SK-N-SH (cell line): ENCODE data around the gene MARCHF3. TPM values are rescaled to one million over a fixed set of nuclear protein-coding genes. Genes with fewer than 3 reads are reported as not detected.

ENCODE experiments used
- CTCF ChIA-PET: fragments of 300-600, 350-600 bp; formaldehyde crosslinking; extraction: SDS; loops from one replicate; lab custom pipeline; 2021; lab: Yijun Ruan, JAX
- POLR2A ChIA-PET: fragments of 350-600 bp; sonication (Branson Sonifier 250); formaldehyde crosslinking; extraction: SDS; loops from one replicate; lab custom pipeline; 2020; ENCODE audit warnings: antibody characterized with exemption, inconsistent platforms; lab: Yijun Ruan, JAX
- DNase-seq: peaks from one replicate; pipeline ENCODE4 v3.0.0; 2012
- H2AFZ ChIP-seq: fragments of 200-600 bp; sonication (generic); 2 replicates; pipeline ENCODE4 v1.8.1; 2016; ENCODE audit warnings: antibody characterized with exemption, mild to moderate bottlenecking, low read depth
- H3F3A ChIP-seq: fragments of 200-600 bp; sonication (generic); replicated peaks from 2 replicates; pipeline ENCODE3; 2016; ENCODE audit warnings: antibody characterized with exemption, mild to moderate bottlenecking; ENCODE audit not compliant: insufficient read depth
- H3K27ac ChIP-seq, 2 experiments: fragments of 200-500 bp in 1 of 2; fragments of 200-600 bp in 1 of 2; sonication (Bioruptor generic) in 1 of 2; sonication (generic), shearing (Covaris generic) in 1 of 2; 2 replicates each; pipeline versions ENCODE4 v1.5.1 to v1.6.1; 2014 to 2016; ENCODE audit warnings: low read depth in 2 of 2, inconsistent platforms in 1 of 2, low read length in 1 of 2, mild to moderate bottlenecking in 1 of 2, mixed read lengths in 1 of 2
- H3K27me3 ChIP-seq: fragments of 200-600 bp; sonication (generic), shearing (Covaris generic); 2 replicates; pipeline ENCODE4 v1.6.1; 2016; ENCODE audit warnings: mixed run types; ENCODE audit not compliant: insufficient read depth
- H3K36me3 ChIP-seq, 2 experiments: fragments of 200-500 bp in 1 of 2; fragments of 200-600 bp in 1 of 2; sonication (Bioruptor generic) in 1 of 2; sonication (generic) in 1 of 2; replicated peaks in 1 of 2; 2 replicates each; pipeline versions ENCODE3 to v1.5.1; 2014 to 2016; ENCODE audit warnings: low read length in 1 of 2, mild to moderate bottlenecking in 1 of 2; ENCODE audit not compliant: insufficient read depth in 2 of 2, control insufficient read depth in 1 of 2
- H3K4me1 ChIP-seq, 2 experiments: fragments of 200-500 bp in 1 of 2; fragments of 200-600 bp in 1 of 2; sonication (Bioruptor generic) in 1 of 2; sonication (generic), shearing (Covaris generic) in 1 of 2; 2 replicates each; pipeline versions ENCODE4 v1.5.1 to v1.6.1; 2014 to 2016; ENCODE audit warnings: low read depth in 1 of 2, low read length in 1 of 2, mixed run types in 1 of 2; ENCODE audit not compliant: insufficient read depth in 2 of 2, control insufficient read depth in 1 of 2
- H3K4me2 ChIP-seq: fragments of 200-600 bp; sonication (generic), shearing (Covaris generic); 2 replicates; pipeline ENCODE4 v1.6.1; 2017; ENCODE audit warnings: mixed run types
- H3K4me3 ChIP-seq, 2 experiments: fragments of 200-500 bp in 1 of 2; fragments of 200-600 bp in 1 of 2; sonication (Bioruptor generic) in 1 of 2; sonication (generic), shearing (Covaris generic) in 1 of 2; 2 replicates each; pipeline versions ENCODE4 v1.5.1 to v1.8.1; 2014 to 2016; ENCODE audit warnings: low read depth in 2 of 2, inconsistent platforms in 1 of 2, low read length in 1 of 2, mild to moderate bottlenecking in 1 of 2, mixed read lengths in 1 of 2, moderate library complexity in 1 of 2
- H3K79me2 ChIP-seq: fragments of 200-600 bp; sonication (generic); 2 replicates; pipeline ENCODE4 v1.8.1; 2017; ENCODE audit warnings: mild to moderate bottlenecking; ENCODE audit not compliant: insufficient read depth
- H3K9ac ChIP-seq: fragments of 200-600 bp; sonication (generic); 2 replicates; pipeline ENCODE4 v1.6.1; 2017; ENCODE audit warnings: mixed run types
- H3K9me2 ChIP-seq: fragments of 200-600 bp; sonication (generic); 2 replicates; pipeline ENCODE4 v1.6.1; 2017; ENCODE audit warnings: mixed run types
- H3K9me3 ChIP-seq: fragments of 200-600 bp; sonication (generic); 2 replicates; pipeline ENCODE4 v1.6.1; 2017; ENCODE audit warnings: mixed run types, mild to moderate bottlenecking, moderate library complexity
- H4K20me1 ChIP-seq: fragments of 200-600 bp; sonication (generic); 2 replicates; pipeline ENCODE4 v1.6.1; 2017; ENCODE audit warnings: mild to moderate bottlenecking, mixed run types; ENCODE audit not compliant: insufficient read depth
- ELF1 ChIP-seq: IDR thresholded peaks from 2 replicates; pipeline ENCODE4 v1.4.0; 2012
- FOSL2 ChIP-seq: IDR thresholded peaks from 2 replicates; pipeline ENCODE4 v1.4.0; 2012; ENCODE audit warnings: low read depth, mild to moderate bottlenecking, moderate library complexity, borderline replicate concordance
- FOXJ3 ChIP-seq: sonication (generic); formaldehyde crosslinking; IDR thresholded peaks from 2 replicates; pipeline ENCODE4 v1.5.1; 2020; ENCODE audit warnings: mild to moderate bottlenecking, missing genetic modification reagents
- GABPA ChIP-seq: IDR thresholded peaks from 2 replicates; pipeline ENCODE4 v1.4.0; 2012; ENCODE audit warnings: low read depth, mild to moderate bottlenecking
- GATA2 ChIP-seq: sonication (generic); formaldehyde crosslinking; IDR thresholded peaks from 2 replicates; pipeline ENCODE4 v1.5.0; 2020; ENCODE audit warnings: mild to moderate bottlenecking, missing genetic modification reagents
- JUND ChIP-seq: IDR thresholded peaks from 2 replicates; pipeline ENCODE4 v1.4.0; 2012
- MEF2A ChIP-seq: IDR thresholded peaks from 2 replicates; pipeline ENCODE4 v1.4.0; 2012; ENCODE audit warnings: low read depth, borderline replicate concordance
- MXI1 ChIP-seq: IDR thresholded peaks from 2 replicates; pipeline ENCODE4 v1.6.1; 2012; ENCODE audit warnings: mild to moderate bottlenecking, low read depth, low read length, improper control_type of control experiment
- RXRA ChIP-seq: IDR thresholded peaks from 2 replicates; pipeline ENCODE4 v1.4.0; 2012; ENCODE audit warnings: low read depth, mild to moderate bottlenecking, borderline replicate concordance
- WGBS: methylation state at CpG from one replicate; pipeline ENCODE4 v1.1.6; 2017; ENCODE audit warnings: low lambda C conversion rate; 5-methylcytosine and 5-hydroxymethylcytosine counted together
- polyA plus RNA-seq, 3 experiments: library from polyadenylated mRNA; depleted of rRNA; stranded (reverse); fragments of >200 nt; gene quantifications; 2 replicates each; pipeline ENCODE4 v1.2.3, GENCODE V29; 2012
- TF ChIP-seq, protein P1 (sequence below): fragments of 150-350 bp; IDR thresholded peaks from 2 replicates; pipeline ENCODE4 v1.6.1; 2016; ENCODE audit warnings: mild to moderate bottlenecking, low read depth, low read length
- TF ChIP-seq, protein P2 (sequence below): fragments of 150-350 bp; IDR thresholded peaks from 2 replicates; pipeline ENCODE4 v1.6.1; 2017; ENCODE audit warnings: antibody characterized with exemption, low read length, low read depth, borderline replicate concordance
- TF ChIP-seq, protein P3 (sequence below): IDR thresholded peaks from 2 replicates; pipeline ENCODE4 v1.4.0; 2012; ENCODE audit warnings: low read depth
- TF ChIP-seq, protein P4 (sequence below): IDR thresholded peaks from 2 replicates; pipeline ENCODE4 v1.6.1; 2012; ENCODE audit warnings: mild to moderate bottlenecking, low read depth, low read length, moderate library complexity
- TF ChIP-seq, protein P5 (sequence below): IDR thresholded peaks from 2 replicates; pipeline ENCODE4; 2012

Gene MARCHF3
- polyA plus RNA-seq, 1 of the 3 experiments (the other 2 are of a cell fraction), result 21.5 TPM

DNA sequence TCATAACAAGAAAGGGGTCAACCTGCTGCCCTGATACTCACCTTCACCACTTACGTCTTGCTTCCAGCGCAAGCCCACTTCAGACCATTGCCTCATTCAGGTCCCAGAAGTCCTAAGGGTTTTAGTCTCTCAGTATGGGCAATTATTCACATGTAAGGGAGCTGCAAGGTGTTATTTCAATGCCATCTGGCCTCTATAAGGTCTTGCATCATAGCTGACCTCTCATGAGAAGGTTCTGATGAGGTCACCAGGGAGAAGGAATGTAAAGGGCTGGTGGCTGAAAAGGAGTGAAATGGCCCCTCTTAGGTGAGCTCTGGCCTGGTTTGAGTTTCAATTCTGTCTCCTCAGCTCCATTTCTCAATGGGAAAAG is 1.5 kb upstream of the MARCHF3 start:
- Histone ChIP-seq H3K9me2 (no peaks in the 10 kb centered on the region), H4K20me1 (no peaks in the 10 kb centered on the region), H3K27me3 (no peaks in the 10 kb centered on the region), H3F3A (no peaks in the 10 kb centered on the region), H3K4me2 (peak overlapping the region; percentile 87; the same call in 1 of the 2 replicates), H3K4me1 (peaks cover 0 to 9% of the 10 kb centered on the region in 2 experiments; a peak in 2 of 4 replicates), H3K36me3 (no peaks in the 10 kb centered on the region), H3K9me3 (no peaks in the 10 kb centered on the region), H3K4me3 (no peak overlapping the region), H3K79me2 (peaks cover 33% of the 10 kb centered on the region), H3K9ac (no peak overlapping the region), H2AFZ (no peak overlapping the region), H3K27ac (no peak overlapping the region)
- POLR2A ChIA-PET, result no interaction called here
- WGBS, result 96% methylated on average over 2 of the region's 2 CpGs
- CTCF ChIA-PET, result interaction anchor here (0.6 to 1.0 kb wide), 3 partner anchors 12 to 97 kb away, joined by 3 to 4 read pairs (median 3); no protein-coding TSS in a partner anchor
- DNase-seq, result no peak
- TF ChIP-seq GABPA (no peak), MXI1 (no peak), RXRA (no peak), GATA2 (no peak), JUND (no peak), FOXJ3 (CRISPR knock-in tag) (no peak), ELF1 (no peak), MEF2A (no peak)
- TF ChIP-seq, protein P1, sequence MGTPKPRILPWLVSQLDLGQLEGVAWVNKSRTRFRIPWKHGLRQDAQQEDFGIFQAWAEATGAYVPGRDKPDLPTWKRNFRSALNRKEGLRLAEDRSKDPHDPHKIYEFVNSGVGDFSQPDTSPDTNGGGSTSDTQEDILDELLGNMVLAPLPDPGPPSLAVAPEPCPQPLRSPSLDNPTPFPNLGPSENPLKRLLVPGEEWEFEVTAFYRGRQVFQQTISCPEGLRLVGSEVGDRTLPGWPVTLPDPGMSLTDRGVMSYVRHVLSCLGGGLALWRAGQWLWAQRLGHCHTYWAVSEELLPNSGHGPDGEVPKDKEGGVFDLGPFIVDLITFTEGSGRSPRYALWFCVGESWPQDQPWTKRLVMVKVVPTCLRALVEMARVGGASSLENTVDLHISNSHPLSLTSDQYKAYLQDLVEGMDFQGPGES, result no peak
- TF ChIP-seq, protein P2, sequence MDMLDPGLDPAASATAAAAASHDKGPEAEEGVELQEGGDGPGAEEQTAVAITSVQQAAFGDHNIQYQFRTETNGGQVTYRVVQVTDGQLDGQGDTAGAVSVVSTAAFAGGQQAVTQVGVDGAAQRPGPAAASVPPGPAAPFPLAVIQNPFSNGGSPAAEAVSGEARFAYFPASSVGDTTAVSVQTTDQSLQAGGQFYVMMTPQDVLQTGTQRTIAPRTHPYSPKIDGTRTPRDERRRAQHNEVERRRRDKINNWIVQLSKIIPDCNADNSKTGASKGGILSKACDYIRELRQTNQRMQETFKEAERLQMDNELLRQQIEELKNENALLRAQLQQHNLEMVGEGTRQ, result no peak
- TF ChIP-seq, protein P3, sequence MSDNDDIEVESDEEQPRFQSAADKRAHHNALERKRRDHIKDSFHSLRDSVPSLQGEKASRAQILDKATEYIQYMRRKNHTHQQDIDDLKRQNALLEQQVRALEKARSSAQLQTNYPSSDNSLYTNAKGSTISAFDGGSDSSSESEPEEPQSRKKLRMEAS, result no peak

DNA sequence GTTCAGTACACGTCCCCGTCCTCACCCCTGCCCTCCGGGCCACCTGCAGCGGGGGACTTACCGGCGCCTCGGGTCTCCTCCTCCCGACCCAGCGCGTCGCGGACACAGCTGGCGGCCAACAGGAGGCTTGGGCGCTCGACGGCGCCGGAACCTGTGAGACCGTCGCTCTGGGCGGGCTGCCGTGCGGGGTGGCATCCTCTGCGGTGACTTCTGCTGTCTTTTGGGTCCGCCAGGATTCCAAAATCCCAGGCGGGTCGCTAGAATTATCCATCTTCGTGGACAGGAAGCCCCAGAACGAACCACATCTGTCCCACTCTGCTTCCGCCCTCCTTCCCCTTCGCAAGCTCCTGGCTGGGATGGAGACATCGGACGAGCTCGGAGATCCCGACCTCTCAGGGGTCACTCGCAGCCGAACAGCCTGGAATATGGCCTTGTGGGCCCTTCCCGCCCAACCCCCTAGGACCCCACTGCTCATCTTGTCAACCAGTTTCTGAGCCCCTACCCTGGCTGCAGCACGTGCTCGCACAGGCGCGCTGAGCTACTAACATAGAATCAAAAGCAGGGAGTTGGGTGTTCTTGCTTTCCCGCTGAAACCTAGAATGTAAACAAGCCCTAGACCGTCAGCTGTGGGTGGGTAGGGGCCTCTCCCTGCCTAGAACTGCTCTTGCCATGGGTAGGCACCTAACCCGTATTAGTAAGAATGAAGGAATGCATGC is 947 bp upstream of the MARCHF3 start:
- no peaks in the 10 kb centered on the region for H4K20me1 ChIP-seq
- H3K9me2 ChIP-seq, result no peaks in the 10 kb centered on the region
- no peaks in the 10 kb centered on the region for H3K27me3 ChIP-seq
- DNase-seq, result no peak
- peak overlapping the region; percentile 93 to 97 for H3K4me3 ChIP-seq
- H3K36me3 ChIP-seq, result no peaks in the 10 kb centered on the region
- peaks cover under 1 to 9% of the 10 kb centered on the region in 2 experiments; a peak in 2 of 4 replicates for H3K4me1 ChIP-seq
- H3K9ac ChIP-seq, result peak overlapping the region; percentile 70; the same call in 1 of the 2 replicates
- H3F3A ChIP-seq, result no peaks in the 10 kb centered on the region
- ChIA-PET CTCF (interaction anchor here (0.6 to 1.2 kb wide), 8 partner anchors 9 to 193 kb away, joined by 3 to 4 read pairs (median 3); no protein-coding TSS in a partner anchor), POLR2A (interaction anchor here (0.6 to 0.9 kb wide), 2 partner anchors 9 to 254 kb away, joined by 3 read pairs; no protein-coding TSS in a partner anchor)
- no peaks in the 10 kb centered on the region for H3K9me3 ChIP-seq
- H3K79me2 ChIP-seq, result peaks cover 39% of the 10 kb centered on the region
- H3K4me2 ChIP-seq, result peak overlapping the region; percentile 87
- TF ChIP-seq, protein P4, sequence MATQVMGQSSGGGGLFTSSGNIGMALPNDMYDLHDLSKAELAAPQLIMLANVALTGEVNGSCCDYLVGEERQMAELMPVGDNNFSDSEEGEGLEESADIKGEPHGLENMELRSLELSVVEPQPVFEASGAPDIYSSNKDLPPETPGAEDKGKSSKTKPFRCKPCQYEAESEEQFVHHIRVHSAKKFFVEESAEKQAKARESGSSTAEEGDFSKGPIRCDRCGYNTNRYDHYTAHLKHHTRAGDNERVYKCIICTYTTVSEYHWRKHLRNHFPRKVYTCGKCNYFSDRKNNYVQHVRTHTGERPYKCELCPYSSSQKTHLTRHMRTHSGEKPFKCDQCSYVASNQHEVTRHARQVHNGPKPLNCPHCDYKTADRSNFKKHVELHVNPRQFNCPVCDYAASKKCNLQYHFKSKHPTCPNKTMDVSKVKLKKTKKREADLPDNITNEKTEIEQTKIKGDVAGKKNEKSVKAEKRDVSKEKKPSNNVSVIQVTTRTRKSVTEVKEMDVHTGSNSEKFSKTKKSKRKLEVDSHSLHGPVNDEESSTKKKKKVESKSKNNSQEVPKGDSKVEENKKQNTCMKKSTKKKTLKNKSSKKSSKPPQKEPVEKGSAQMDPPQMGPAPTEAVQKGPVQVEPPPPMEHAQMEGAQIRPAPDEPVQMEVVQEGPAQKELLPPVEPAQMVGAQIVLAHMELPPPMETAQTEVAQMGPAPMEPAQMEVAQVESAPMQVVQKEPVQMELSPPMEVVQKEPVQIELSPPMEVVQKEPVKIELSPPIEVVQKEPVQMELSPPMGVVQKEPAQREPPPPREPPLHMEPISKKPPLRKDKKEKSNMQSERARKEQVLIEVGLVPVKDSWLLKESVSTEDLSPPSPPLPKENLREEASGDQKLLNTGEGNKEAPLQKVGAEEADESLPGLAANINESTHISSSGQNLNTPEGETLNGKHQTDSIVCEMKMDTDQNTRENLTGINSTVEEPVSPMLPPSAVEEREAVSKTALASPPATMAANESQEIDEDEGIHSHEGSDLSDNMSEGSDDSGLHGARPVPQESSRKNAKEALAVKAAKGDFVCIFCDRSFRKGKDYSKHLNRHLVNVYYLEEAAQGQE, result no peak
- TF ChIP-seq, protein P5, sequence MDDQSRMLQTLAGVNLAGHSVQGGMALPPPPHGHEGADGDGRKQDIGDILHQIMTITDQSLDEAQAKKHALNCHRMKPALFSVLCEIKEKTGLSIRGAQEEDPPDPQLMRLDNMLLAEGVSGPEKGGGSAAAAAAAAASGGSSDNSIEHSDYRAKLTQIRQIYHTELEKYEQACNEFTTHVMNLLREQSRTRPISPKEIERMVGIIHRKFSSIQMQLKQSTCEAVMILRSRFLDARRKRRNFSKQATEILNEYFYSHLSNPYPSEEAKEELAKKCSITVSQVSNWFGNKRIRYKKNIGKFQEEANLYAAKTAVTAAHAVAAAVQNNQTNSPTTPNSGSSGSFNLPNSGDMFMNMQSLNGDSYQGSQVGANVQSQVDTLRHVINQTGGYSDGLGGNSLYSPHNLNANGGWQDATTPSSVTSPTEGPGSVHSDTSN, result no peak
- no peak for TF ChIP-seq FOSL2
- H3K27ac ChIP-seq, result peak overlapping the region in 1 of 2 experiments; percentile 72; a peak in 3 of 4 replicates
- 63% methylated on average over 25 of the region's 45 CpGs for WGBS
- peak overlapping the region; percentile 94 for H2AFZ ChIP-seq
